C1 segment of cervical spinal cord (tissue), 14 donors: Measurements from ENCODE around the gene JAM2.
A peak's percentile ranks its signal among the peaks of the same experiment; 100 is the strongest.
"Not testable (repeated sequence)": the region's sequence is repeated elsewhere in the genome, so short reads cannot be mapped to it uniquely, and the experiment has no call there.

Source experiments
- DNase-seq, 14 donors: peaks; one replicate each; lab custom pipeline; 2025; lab: John Stamatoyannopoulos, UW

JAM2 gene

GRCh38 chr21:25646474-25646873 is 7.4 kb downstream of the JAM2 start:
- DNase-seq, result no peak

- DNase-seq, result no peak
Observed at GRCh38 chr21:25647647-25648046, 8.6 kb downstream of the JAM2 start.

- no peak for DNase-seq
Observed at GRCh38 chr21:25649146-25649545, 10.1 kb downstream of the JAM2 start.

- DNase-seq, result no peak
Observed at GRCh38 chr21:25656412-25656811, 17.4 kb downstream of the JAM2 start.

GRCh38 chr21:25657140-25657539 is 18.1 kb downstream of the JAM2 start:
- no peak for DNase-seq

GRCh38 chr21:25658427-25659035 is 19.5 kb downstream of the JAM2 start:
- no peak for DNase-seq

- DNase-seq, result no peak
Observed at GRCh38 chr21:25660233-25660632, 21.2 kb downstream of the JAM2 start.

GRCh38 chr21:25664491-25664931 is 25.5 kb downstream of the JAM2 start:
- no peak for DNase-seq

GRCh38 chr21:25670726-25671125 is 31.7 kb downstream of the JAM2 start:
- DNase-seq, result no peak

- no peak for DNase-seq
Observed at GRCh38 chr21:25676451-25676850, 37.4 kb downstream of the JAM2 start.

GRCh38 chr21:25682382-25682781 is 43.3 kb downstream of the JAM2 start:
- no peak for DNase-seq

- no peak for DNase-seq
Observed at GRCh38 chr21:25687787-25688186, 48.7 kb downstream of the JAM2 start.

GRCh38 chr21:25688275-25689155 is 49.5 kb downstream of the JAM2 start:
- no peak for DNase-seq

- no peak for DNase-seq
Observed at GRCh38 chr21:25689226-25689625, 50.2 kb downstream of the JAM2 start.

GRCh38 chr21:25691976-25692375 is 52.9 kb downstream of the JAM2 start:
- no peak for DNase-seq

GRCh38 chr21:25695461-25695860 is 56.4 kb downstream of the JAM2 start:
- not testable (repeated sequence) for DNase-seq

- no peak for DNase-seq
Observed at GRCh38 chr21:25700741-25701140, 61.7 kb downstream of the JAM2 start.

GRCh38 chr21:25701529-25701928 is 62.5 kb downstream of the JAM2 start:
- DNase-seq, result no peak

- peak in 3 of 14 donors; percentile 0 to 10 (median 1) for DNase-seq
Observed at GRCh38 chr21:25708467-25709065, 69.5 kb downstream of the JAM2 start.

GRCh38 chr21:25709684-25710265 is 70.7 kb downstream of the JAM2 start:
- no peak for DNase-seq

GRCh38 chr21:25710550-25710949 is 71.5 kb downstream of the JAM2 start:
- no peak for DNase-seq

GRCh38 chr21:25714066-25714465 is 75.0 kb downstream of the JAM2 start:
- DNase-seq, result not testable (repeated sequence)
